COLO668 (cell line): ENCODE data around the gene REXO1.
A peak's percentile ranks its signal among the peaks of the same experiment; 100 is the strongest.
"Not testable (repeated sequence)": the region's sequence is repeated elsewhere in the genome, so short reads cannot be mapped to it uniquely, and the experiment has no call there.

Experiments used
- DNase-seq: peaks from one replicate; lab custom pipeline; 2025; ENCODE audit not compliant: unreplicated experiment; lab: John Stamatoyannopoulos, UW

Gene REXO1

DNA sequence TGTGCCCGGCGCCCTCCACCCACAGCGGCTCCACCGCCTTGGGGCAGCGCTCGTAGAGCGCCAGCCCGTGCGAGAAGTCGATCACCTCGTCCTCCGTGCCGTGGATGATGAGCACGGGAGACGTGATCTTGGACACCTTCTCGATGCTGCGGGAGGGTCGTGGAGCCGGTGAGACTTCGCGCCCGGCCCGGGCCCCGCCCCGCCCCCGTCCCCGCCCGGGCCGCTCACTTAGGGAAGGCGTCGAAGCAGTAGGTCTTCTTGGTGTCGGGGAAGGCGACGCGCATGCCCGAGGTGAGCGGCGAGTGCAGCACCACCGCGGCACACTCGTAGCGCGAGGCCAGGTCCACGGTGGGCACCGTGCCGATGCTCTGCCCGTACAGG, 29.0 kb upstream of the REXO1 start:
- not testable (repeated sequence) for DNase-seq

DNA sequence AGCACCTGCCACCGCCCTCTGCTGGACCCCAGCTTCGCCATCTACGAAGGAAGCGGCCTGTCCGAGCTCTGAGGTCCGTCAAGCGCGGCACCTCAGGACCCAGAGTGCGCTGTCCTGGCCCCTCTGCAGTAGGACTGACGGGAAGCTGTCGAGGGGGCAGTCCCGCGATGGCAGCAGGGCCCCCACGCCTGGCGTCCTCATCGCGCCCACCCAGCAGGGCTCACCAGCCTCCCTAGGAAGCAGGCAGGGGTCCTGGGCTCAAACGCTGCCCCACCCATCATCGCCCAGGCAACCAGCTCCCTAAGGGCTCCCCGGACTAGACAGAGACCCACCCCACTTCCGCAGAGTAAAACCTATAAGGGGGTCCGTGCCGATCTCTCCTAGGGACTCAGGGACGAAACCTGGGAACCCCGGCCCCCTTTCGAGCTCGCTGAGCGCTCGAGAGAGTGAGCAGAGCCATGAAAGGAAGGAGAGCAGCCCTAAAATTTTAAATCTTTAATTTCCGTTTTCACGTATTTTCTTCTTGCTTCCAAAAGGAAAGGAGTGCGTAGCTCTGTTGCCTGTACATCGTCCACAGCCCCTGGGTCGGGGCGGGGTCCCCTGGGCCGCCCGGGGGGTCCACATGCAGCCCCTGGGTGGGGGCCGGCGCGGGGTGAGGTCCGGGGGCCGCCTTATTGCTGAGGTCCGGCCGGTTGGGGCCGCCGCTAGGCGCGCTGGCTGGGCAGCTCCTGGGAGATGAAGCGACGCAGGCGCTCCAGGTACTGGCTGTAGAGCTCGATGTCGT, 28.4 kb upstream of the REXO1 start:
- DNase-seq = not testable (repeated sequence)

DNA sequence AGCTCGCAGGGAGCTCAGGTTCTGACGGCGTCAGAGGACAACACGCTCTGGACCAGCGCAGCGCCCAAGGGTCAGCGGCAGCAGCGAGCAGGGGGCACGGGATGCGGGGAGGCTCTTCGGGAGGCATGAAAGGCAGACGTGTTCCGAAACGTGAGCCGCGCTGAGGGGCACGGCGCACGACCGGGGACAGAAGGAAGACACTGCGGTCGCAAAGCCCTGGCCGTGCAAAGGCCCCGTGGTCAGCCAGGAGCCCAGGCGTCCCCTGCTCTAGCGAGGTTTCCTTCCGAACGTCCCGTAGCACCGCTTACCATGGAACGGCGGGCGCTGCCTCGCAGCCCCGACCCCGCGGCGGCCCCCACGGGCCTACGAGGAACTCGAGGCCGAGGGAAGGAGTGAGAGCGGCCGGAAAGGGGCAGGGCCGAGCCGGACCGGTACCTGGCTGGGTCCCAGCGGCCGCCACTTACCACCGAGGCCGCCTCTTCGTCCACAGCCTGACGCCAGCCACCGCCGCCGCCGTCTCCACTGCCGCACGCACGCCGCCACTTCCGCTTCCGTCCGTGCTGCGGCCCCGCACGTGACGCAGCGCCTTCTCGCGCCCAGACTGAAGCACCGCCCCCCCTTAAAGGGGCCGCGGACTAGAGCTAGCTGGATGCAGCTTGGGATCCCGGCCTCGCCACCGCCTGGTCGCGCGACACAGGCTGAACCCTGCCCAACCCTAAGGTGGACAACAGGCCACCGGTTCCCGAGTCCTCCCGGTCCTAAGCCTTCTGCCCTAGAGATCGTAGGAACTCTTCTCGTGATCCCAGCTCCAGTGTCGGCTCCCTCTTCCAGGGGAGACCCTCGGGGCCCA, 27.6 kb upstream of the REXO1 start:
- peak; percentile 95 for DNase-seq

DNA sequence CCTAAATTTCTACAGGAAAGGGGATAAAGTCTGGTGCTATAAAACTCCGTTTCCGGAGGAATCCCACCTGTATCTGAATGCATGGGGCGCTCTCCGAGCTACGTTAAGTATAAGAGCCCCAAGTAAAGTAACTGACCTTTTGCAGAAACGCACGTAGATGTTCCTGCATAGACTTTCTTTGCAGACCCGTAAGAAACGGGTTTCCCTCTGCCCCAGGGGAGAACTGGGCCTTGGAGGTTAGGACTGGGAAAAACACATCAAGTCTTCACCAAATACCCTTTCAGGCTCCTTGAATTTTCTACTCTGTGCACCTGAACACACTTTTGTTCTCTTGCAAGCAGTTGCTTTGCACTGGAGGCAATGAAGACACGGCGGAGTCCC, 27.0 kb upstream of the REXO1 start:
- DNase-seq = not testable (repeated sequence)

DNA sequence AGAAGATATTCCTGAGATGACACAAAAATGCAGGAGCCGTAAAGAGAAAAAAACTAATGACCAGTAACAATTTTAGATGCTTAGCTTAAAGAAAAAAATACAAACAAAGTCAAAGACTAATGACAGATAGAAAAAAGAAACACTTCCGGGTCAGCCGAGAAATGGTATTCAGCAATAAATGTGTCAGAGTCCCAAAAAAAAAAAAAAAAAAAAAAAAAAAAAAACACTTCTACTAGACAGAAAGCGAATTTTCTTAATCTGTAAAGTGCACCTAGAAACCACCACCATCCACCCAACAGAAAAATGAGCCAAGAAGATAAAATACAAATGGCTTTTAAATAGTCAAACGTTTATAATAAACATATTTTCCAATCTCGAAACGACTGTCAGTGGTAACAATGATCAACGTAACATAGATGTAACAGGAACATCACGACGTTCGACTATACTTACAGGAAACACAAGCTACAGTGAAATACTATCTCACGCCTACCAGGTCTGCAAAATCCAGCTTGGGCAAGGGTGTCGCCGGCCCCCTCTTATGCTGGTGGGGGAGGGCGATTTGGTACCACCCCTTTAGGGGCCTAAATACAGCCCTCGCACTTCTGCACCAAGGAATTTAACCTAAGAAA, 26.4 kb upstream of the REXO1 start:
- peak; percentile 10 for DNase-seq

DNA sequence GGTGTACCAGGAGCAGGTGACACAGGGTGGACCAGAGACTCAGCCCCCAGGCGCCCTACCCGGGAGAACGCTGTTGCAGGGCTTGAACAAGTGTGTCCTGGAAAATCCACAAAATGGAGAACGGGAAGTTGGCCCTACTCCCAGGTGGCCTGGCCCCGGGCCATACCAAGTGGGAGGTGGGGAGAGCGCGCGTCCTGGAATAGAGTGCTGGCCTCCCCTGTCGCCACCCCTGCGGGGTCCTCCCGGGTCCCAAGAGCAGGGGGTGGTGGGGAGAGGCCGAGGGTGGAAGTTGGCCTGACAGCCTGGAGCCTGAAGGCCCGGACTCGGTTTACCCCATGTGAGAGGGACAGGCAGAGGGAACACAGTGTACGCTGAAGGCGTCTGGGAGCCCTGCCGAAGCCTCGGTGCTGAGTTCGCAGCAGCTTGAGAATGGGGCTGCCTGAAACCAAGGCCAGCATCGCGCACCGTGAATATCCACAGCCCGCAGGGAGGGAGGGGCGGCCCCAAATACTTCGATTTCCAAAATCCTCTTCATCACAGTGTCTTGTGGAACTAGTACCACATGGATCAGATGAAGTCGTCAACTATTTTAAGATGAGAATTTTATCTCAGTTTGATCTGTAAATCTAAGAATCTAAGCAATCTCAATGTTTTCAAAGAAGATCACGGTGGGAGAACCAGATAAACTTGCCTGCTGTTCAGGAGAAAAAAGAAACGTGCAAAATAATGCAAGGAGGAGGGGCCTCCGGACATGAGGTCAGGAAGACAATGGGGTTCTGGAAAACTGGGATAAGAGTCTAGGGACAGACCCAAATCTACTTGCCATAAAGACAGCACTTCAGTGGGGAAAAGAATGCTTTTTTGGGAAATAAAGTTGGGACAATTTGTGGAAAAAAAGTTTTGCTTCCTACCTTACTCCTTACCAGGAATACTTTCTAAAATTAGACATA, 25.5 kb upstream of the REXO1 start:
- DNase-seq = peak; percentile 80

DNA sequence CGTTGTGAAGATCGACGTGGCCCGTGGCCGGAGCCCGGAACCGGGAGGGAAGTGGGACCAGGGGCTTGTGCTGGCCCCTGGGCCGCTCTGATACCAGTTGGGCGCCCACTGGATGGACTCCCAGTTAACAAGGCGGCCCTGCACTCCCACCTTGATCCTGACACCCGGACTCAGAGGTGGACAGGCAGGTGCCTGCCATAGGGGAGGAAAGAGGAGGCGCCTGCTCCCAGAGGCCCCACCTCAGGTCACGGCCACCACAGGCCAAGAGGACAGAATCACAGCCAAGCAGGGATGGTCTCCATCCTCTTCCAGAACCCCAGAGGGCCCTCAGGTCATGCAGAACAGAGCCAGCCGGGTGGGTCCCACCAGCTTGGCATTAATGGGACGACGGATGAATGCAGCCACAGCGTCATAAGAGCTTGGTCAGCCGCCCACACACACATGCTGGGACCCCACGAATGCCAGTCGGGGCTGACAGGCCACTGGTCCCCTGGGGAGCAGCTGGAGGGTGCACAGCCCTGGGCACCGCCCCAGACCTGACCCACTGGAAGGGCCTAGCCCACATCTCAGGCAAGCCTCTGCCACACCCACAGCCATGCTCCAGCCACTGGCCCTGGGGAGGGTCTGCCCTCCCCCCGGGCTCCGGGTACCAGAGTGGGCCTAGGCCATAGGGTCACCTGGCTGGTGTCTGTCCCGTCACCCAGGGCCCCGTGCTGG, 24.7 kb upstream of the REXO1 start:
- no peak for DNase-seq

DNA sequence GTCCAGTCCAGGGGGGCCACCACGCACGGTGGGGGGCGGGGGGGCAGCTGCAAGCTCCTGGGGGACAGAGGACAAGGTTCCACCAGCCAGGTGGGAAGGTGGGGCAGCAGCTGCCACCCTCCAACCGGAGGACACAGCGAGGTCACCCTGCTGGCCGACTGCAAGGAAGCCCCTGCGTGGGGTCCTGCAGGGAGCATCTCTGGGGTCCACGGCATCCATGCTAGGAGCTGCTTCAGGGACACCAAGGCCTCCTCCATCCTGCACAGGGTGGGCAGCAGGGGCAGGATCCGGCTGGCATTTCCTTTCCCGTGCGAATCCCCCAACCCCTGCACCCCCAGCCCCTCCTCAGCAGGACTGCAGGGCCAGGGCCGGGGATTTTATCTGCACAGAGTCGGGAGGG, 23.3 kb upstream of the REXO1 start:
- no peak for DNase-seq

DNA sequence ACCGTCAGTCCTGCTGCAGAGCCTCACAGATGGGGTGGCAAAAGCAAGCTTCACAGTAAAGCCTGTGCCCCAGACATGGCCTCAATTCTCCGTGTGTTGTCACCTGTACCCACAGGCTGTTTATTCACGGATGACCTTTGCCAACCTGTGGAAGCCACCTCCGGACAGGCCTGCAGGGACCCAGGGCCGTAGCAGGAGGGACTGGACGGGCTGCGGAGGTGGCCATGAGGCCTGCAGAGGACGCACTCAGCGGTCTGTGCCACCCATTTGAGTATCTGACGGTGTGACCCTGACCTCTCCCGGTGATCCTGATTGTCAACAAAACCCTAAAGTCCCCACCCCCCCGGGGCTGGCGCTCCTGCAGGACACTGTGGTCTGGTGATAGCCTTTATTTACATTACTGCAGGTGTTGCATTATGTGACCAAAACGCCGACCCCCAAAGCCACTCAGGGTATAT, 22.9 kb upstream of the REXO1 start:
- DNase-seq = peak; percentile 72

DNA sequence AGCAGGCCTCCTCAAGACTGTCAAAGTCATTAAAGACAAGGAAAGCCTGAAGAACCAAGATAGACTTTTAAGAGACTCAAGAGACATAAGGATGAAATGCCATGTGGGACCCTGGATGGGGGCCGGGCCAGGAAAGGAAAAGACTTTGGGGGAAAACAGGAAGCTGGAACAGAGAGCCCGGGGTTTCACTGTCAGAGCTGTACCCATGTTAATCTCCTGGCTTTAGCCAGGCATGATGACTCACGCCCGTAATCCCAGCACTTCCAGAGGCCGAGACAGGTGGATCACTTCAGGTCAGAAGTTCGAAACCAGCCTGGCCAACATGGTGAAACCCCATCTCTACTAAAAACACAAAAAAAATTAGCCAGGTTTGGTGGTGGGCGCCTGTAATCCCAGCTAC, 20.7 kb upstream of the REXO1 start:
- DNase-seq = no peak

DNA sequence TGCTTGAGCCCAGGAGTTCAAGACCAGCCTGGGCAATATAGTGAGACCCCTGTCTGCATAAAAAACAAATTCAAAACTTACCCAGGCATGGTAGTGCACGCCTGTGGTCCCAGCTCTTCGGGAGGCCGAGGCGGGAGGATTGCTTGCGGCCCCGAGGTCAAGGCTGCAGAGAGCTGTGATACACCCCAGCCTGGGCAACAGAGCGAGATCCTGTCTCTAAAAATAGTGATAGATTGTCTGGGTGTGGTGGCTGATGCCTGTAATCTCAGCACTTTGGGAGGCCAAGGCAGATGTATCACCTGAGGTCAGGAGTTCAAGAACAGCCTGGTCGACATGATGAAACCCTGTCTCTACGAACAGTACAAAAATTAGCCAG, 19.1 kb upstream of the REXO1 start:
- no peak for DNase-seq

DNA sequence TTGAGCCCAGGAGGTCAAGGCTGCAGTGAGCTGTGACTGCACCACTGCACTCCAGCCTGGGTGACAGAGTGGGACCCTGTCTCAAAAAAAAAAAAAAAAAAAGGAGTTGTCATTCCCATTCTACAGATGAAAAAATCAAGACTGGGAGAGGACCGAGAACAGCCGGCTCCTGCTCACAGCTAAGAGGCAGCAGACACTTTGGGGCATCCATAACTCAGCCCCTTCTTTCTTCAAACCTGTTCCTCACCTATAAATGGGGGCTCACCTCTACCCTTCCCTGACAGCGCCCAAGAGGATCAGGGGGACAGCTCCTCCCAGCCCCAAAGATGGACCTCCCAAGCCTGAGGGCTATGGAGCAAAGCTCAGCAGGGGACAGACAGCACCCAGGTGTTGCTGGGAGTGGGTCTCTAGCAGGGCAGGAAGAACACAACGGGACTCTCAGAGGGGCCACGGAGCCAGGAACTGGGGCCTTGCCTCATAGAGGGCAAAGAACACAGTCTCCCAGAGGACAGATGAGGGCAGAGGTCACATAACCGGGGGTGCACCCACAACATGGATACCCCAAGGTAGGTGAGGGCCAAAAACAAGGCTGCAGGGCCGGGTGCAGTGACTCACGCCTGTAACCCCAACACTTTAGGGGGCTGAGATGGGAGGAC, 18.5 kb upstream of the REXO1 start:
- DNase-seq = no peak

DNA sequence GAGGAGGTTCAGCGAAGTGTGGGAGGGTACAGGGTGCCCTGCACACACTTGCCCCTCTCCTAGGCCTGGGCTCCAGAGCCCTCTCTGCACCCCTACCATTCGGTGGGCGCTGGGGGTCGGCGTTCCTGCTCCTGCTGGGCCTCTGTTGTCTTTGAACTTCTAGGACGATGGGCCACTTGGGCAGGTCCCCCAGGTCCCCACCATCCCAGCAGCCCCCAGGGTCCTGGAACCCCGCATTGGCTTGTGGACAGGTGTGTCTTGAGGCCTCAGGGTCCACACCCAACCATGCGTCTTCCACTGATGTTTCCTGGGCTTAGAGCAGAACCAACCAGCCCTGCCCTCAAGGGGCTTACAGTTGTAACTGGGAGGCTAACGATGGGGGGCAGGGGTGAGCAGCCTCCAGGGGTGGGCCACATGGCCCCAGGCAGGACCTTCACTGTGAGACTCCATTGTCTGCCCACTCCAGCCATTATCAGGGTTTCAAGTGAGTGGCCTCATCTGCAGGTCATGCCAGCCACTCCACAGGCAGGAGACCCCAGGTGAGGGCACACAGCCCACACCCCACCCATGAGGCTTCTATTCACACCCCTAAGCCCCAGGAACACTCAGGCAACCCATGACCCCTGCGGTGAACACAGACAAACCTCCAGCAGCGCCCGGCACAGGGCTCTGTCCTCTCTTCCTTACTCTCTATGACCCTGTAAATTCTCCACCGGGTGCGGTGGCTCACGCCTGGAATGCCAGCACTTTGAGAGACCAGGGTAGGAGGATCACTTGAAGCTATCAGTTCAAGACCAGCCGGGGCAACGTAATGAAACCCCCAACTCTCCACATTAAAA, 17.1 kb upstream of the REXO1 start:
- no peak for DNase-seq

DNA sequence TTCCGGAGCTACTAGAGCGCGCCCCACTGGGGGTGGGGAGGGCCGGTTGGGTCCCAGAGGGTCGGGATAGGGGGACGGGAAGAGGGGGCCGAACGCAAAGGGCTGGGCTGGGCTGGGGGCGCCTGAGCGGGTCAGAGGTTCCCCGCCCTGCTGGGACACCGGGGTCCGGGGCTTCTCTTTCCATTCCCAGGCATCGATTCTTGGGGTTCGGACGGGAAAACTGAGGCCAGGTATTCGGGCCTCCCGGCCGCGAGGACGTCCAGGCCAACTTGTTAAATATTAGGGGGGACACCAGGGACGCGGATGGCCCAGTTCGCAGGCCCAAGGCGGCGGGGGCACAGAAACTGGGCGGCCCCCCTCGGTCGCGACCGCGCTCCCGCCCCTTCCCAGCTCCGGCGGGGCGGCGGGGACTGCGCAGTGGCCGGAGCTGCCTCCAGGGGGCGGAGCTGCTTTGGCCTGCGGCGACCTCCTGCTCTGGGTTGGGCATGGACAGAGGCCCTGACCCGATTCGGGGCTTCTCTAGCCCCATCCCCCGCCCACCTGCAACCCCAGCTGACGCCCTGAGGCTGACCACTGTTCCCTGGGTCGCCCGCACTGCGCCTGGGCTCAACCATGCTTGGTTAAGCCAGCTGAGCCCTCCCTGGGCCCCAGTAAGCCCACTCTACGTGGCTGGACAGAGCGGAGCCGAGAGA, 16.3 kb upstream of the REXO1 start:
- peak; percentile 82 for DNase-seq

DNA sequence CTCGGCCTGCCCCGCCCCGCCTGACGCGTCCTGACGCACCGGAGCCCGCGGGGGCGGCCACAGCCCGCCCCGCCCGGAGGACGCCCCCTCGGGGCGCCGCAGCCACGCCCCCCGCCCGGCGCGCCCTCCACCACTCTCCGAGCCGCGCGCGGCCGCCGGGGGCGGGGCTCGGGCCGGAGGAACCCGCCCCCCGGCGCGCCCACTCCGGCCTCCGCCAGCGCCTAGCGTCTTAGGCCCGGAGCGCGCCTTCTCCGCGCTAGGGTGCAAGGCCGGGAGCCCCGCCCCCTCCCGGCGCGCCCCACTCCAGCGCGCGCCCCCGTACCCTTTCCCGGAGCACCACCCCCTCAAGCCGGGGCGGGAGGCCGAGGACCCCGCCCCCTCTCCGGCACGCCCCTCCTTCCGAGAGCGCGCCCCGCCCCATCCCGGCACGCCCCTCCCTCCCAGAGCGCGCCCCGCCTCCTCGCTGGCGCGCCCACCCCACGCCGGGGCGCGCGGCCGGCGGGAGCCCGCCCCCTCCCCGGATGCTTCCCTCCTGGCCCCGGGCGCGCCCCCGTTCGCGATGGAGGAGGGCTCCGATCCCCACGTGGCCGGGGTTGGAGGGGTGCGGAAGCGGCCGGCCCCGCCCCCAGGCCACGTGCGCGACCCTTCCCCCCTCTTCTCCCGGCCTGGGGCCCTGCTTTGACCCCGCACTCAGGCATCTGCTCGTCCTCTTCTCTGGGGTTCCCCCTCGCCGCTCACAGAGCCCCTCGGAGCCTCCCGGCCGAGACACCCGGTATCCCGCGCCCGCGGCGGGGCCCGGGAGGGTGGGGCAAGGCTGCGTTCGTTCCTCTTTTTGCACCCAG, 15.6 kb upstream of the REXO1 start:
- DNase-seq = peak; percentile 99

DNA sequence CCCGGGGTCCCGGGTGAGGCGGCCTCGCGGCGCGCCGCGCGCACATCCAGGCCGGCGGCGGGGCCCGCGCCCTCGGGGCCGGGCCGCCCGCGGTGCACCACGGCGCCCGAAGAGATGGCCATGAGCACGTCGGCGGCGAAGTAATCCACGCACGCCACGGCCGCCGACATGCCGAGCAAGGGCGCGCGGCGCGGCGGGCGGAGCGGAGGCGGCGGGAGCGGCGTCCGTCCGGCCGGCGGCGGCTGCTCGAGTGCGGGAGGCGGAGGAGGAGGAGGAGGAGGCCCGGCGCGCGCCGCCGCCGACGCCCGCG, 15.0 kb upstream of the REXO1 start, which contains the start of gene KLF16:
TSS of gene KLF16 (minus strand) at position 252 of the 310 bp plus-strand sequence. CDS start at position 170, 82 bp downstream.
- DNase-seq = no peak
